ENCODE results near the gene GINS1. TPM values are rescaled to one million over a fixed set of nuclear protein-coding genes. Genes with fewer than 3 reads are reported as not detected.

GINS1 gene
- total and polyA plus RNA-seq, 4 donors = 7.9 to 14.8 (median 12.5) TPM

DNA sequence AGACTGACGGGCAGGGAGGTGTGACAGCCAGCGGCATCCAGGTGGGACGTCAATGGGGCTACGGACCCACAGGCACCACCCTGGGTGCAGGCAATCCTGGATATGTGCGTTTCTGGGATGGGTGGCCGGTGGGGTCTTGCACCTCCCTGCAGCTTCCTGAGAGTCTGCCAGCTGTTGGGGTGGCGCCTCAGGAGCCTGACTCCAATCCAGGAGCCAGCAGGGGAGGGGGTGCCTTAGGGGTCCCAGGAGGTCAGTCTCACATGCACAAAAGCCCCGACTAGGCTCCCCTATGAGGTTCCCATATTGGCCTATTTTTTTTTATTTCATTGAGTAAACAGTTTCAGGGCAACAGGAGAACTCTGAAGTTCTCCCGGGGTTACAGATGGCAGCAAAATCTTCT, 73.3 kb downstream of the GINS1 start:
- Histone ChIP-seq H3K4me1 (ENCODE audit: control insufficient read depth, insufficient read depth, low read length) (no peaks in the 10 kb centered on the region), H3K9me3 (ENCODE audit: control insufficient read depth, insufficient read depth, low read length) (no peaks in the 10 kb centered on the region), H3K27me3 (ENCODE audit: control insufficient read depth, insufficient read depth, low read length) (no peaks in the 10 kb centered on the region), H3K27ac (ENCODE audit: low read depth, low read length) (no peak overlapping the region), H3K4me3 (ENCODE audit: low read depth, low read length) (no peak overlapping the region), H3K36me3 (ENCODE audit: control insufficient read depth, insufficient read depth, low read length) (peaks cover 78% of the 10 kb centered on the region)
- WGBS (ENCODE audit: insufficient coverage) = 83% methylated on average over 8 of the region's 9 CpGs
- no peak for DNase-seq (ENCODE audit: low read depth in 4 of 6, low spot score in 6 of 6)

DNA sequence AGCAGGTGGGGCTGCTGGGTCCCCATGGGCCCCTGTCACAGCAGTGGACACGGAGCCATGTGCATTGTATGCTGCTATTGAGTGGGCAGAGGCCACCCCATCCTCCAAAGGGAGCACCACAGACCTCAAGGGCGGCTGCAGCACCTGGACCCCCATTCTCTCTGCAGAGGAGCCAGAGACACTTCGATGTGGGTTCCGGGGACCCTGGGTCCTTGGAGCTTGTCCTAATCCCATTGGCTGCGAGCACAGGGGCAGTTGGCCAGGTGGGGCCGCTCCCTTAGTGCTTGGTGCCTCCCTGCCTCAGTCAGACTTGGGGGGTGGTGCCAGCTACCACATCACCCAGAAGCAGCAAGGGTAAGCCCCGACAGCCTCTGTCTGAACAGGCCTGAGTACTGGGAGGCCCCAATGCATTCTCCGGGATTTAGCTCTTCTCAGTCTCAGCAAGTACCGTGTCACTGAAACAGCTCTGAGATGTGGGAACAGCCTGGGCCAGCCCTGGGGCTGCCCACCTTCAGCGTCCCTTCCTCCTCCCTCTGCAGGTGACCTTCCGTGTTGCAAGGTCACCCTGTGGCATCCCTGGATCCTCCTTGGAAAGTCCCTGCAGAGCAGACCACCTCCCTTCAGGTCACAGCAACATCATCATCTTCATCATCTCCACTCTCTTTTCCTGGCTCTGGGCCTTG, 73.9 kb downstream of the GINS1 start:
- no peak for DNase-seq (ENCODE audit: low read depth in 4 of 6, low spot score in 6 of 6)
- Histone ChIP-seq H3K9me3 (ENCODE audit: control insufficient read depth, insufficient read depth, low read length) (no peaks in the 10 kb centered on the region), H3K27ac (ENCODE audit: low read depth, low read length) (no peak overlapping the region), H3K27me3 (ENCODE audit: control insufficient read depth, insufficient read depth, low read length) (no peaks in the 10 kb centered on the region), H3K36me3 (ENCODE audit: control insufficient read depth, insufficient read depth, low read length) (peaks cover 72% of the 10 kb centered on the region), H3K4me3 (ENCODE audit: low read depth, low read length) (no peak overlapping the region), H3K4me1 (ENCODE audit: control insufficient read depth, insufficient read depth, low read length) (no peaks in the 10 kb centered on the region)
- 93% methylated on average over 11 of the region's 11 CpGs for WGBS (ENCODE audit: insufficient coverage)

DNA sequence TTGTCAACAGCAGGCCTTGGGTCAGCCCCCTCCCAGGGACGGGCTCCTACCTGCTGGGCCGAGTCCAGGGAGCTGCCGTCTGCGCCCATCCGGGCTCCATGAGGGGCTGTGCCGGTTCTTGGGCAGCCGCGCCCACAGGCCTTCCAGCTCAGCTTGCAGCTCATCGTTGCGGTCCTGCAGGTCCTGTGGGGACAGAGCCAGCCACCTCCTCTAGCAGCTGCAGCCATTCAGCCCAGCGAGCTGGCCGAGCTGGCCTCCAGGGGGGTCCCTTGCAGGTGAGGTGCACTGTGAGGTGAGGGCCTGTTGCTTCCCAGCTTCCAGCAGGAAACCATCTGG, 74.4 kb downstream of the GINS1 start:
- no peaks in the 10 kb centered on the region for H3K27me3 ChIP-seq (ENCODE audit: control insufficient read depth, insufficient read depth, low read length)
- H3K27ac ChIP-seq (ENCODE audit: low read depth, low read length) = no peak overlapping the region
- H3K36me3 ChIP-seq (ENCODE audit: control insufficient read depth, insufficient read depth, low read length) = peaks cover 70% of the 10 kb centered on the region
- H3K4me3 ChIP-seq (ENCODE audit: low read depth, low read length) = no peak overlapping the region
- WGBS (ENCODE audit: insufficient coverage) = 91% methylated on average over 12 of the region's 12 CpGs
- no peak for DNase-seq (ENCODE audit: low read depth in 4 of 6, low spot score in 6 of 6)
- no peaks in the 10 kb centered on the region for H3K9me3 ChIP-seq (ENCODE audit: control insufficient read depth, insufficient read depth, low read length)
- H3K4me1 ChIP-seq (ENCODE audit: control insufficient read depth, insufficient read depth, low read length) = no peaks in the 10 kb centered on the region

DNA sequence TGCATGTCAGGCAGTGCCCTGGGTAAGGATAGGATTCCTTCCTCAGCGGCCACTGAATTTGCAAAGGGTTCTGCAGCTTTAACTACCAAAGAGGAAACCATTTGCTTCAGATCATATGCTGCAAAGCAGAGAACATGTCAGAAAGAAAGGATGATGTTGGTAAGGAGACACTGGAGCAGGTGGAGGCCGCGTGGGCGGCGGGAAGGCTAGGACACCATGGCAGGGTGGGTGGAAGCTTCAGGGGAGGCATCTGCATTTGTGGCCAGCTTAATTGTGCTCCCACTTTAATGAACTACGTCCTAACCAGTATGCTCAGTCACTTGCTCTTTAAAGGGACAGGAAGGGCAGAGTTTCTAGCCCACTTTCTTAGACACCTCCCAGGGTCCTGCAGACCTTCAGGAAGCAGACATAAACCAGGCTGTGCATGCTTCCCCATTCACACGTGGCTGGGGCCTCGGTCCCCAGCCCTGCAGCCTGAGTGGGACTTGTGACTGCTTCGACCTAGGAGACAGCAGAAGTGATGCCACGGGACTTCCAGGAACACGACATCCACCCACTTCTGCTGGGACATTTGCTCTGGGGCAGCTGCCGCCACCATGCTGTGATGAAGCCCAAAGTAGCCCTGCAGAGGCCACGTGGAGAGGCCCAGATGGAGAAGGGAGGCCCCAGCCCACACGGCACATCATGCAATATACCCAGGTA, 76.1 kb downstream of the GINS1 start:
- H3K9me3 ChIP-seq (ENCODE audit: control insufficient read depth, insufficient read depth, low read length) = no peaks in the 10 kb centered on the region
- H3K4me3 ChIP-seq (ENCODE audit: low read depth, low read length) = no peak overlapping the region
- 85% methylated on average over 9 of the region's 14 CpGs for WGBS (ENCODE audit: insufficient coverage)
- DNase-seq (ENCODE audit: low read depth in 4 of 6, low spot score in 6 of 6) = no peak
- no peak overlapping the region for H3K27ac ChIP-seq (ENCODE audit: low read depth, low read length)
- H3K27me3 ChIP-seq (ENCODE audit: control insufficient read depth, insufficient read depth, low read length) = no peaks in the 10 kb centered on the region
- no peaks in the 10 kb centered on the region for H3K4me1 ChIP-seq (ENCODE audit: control insufficient read depth, insufficient read depth, low read length)
- H3K36me3 ChIP-seq (ENCODE audit: control insufficient read depth, insufficient read depth, low read length) = peaks cover 63% of the 10 kb centered on the region

DNA sequence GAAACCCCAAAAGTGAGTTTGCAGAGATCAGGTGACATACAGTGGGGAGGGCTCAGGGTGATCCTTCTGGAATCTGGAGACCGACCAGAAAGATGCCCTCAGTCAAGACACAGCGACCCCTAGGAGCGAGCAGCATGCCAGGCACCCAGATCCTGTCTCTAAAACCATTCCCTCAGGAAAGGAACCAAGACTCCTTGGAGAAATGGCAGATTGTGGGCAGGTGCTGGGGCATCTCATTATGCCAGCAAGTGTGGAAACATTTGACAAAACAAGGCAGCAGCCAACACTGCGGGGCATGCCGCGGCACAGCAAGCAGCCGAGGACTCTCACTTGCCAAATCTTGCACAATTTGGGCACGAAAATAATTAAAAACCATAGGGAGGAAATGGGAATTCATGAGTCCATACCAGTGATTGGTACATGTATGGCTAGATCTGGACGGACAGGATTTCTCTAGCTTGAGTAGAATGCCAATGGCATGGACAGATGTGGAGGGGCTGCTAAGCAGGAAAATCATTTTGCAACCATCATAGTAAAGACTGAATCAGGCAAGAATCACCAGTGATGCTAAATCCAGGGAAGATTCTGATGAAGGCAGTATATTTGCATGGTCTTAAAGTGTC, 76.9 kb downstream of the GINS1 start:
- H3K4me1 ChIP-seq (ENCODE audit: control insufficient read depth, insufficient read depth, low read length) = no peaks in the 10 kb centered on the region
- peak in 2 of 6 donors; percentile 11 to 87 for DNase-seq (ENCODE audit: low read depth in 4 of 6, low spot score in 6 of 6)
- H3K27me3 ChIP-seq (ENCODE audit: control insufficient read depth, insufficient read depth, low read length) = no peaks in the 10 kb centered on the region
- WGBS (ENCODE audit: insufficient coverage) = 77% methylated on average over 9 of the region's 9 CpGs
- no peak overlapping the region for H3K4me3 ChIP-seq (ENCODE audit: low read depth, low read length)
- H3K27ac ChIP-seq (ENCODE audit: low read depth, low read length) = no peak overlapping the region
- peaks cover 61% of the 10 kb centered on the region for H3K36me3 ChIP-seq (ENCODE audit: control insufficient read depth, insufficient read depth, low read length)
- no peaks in the 10 kb centered on the region for H3K9me3 ChIP-seq (ENCODE audit: control insufficient read depth, insufficient read depth, low read length)

DNA sequence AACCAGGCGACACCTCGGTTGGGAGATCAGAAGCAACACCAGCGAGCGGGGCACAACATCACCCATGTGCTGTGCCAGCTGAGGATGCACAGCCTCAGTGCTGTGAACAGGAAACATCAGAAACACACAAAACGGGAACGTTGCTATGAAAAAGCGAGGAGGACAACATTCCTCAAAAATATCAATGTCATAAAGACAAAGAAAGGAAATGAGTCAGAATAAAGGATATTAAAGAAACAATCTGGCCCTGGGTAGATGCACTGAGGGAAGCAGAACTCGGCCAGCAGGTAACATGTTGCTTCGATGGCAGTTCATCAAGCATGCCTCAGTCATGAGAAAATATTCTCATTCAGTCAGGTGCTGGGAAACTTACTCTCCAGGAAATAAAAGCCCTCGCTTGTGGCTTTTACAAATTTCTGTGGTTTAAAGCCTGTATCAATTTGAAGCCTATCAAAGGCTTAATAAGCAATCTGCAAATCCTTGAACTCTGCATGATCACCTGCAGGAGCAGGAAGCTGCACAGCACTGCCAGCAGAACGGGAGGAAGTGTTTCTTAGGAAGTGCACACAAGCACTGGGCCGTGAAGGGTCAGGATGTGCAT, 77.5 kb downstream of the GINS1 start:
- Histone ChIP-seq H3K27me3 (ENCODE audit: control insufficient read depth, insufficient read depth, low read length) (no peaks in the 10 kb centered on the region), H3K4me3 (ENCODE audit: low read depth, low read length) (no peak overlapping the region), H3K27ac (ENCODE audit: low read depth, low read length) (no peak overlapping the region), H3K4me1 (ENCODE audit: control insufficient read depth, insufficient read depth, low read length) (no peaks in the 10 kb centered on the region), H3K36me3 (ENCODE audit: control insufficient read depth, insufficient read depth, low read length) (peaks cover 61% of the 10 kb centered on the region), H3K9me3 (ENCODE audit: control insufficient read depth, insufficient read depth, low read length) (no peaks in the 10 kb centered on the region)
- 67% methylated on average over 7 of the region's 12 CpGs for WGBS (ENCODE audit: insufficient coverage)
- DNase-seq (ENCODE audit: low read depth in 4 of 6, low spot score in 6 of 6) = no peak

DNA sequence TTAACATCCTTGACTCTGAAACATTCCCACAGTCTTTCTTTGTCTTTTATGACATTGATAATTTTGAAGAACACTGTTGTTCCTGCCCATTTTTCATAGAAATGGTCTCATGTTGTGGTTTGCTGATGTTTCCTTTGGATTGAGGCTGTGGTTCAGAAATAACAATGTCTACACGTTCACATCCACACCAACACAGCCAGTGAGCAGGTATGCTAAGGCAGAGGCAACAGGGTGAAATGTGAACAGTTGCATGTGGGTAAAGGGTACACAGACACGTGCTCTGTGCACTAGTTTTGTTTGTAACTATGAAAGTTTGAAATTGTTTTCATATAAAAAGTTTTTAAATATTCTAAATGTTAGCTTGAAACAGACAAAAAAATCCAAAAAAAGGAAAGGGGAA, 78.4 kb downstream of the GINS1 start:
- Histone ChIP-seq H3K27ac (ENCODE audit: low read depth, low read length) (no peak overlapping the region), H3K4me1 (ENCODE audit: control insufficient read depth, insufficient read depth, low read length) (no peaks in the 10 kb centered on the region), H3K9me3 (ENCODE audit: control insufficient read depth, insufficient read depth, low read length) (no peaks in the 10 kb centered on the region), H3K36me3 (ENCODE audit: control insufficient read depth, insufficient read depth, low read length) (peaks cover 62% of the 10 kb centered on the region), H3K4me3 (ENCODE audit: low read depth, low read length) (no peak overlapping the region), H3K27me3 (ENCODE audit: control insufficient read depth, insufficient read depth, low read length) (no peaks in the 10 kb centered on the region)
- no CpG with 5 or more reads among the region's 2 CpGs for WGBS (ENCODE audit: insufficient coverage)
- no peak for DNase-seq (ENCODE audit: low read depth in 4 of 6, low spot score in 6 of 6)

DNA sequence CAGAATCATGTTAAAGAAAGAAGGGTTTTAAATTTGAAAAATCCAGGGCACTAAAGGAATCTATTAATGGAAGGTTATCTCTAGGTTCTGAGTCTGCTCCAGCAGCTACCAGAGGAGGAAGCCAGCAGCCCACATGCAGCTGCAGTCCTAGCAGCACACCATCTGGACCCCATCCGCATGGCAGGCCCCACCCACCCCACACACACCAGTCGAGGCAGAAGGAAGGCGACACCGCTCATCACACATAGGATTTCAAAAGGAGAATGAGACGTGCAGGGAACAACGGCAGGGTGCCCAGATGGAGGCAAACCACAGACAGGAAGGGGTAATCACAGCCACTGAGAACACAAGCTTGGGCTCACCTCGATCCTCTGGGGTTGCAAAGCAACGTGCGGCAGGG, 78.9 kb downstream of the GINS1 start:
- 40% methylated on average over 9 of the region's 9 CpGs for WGBS (ENCODE audit: insufficient coverage)
- no peak overlapping the region for H3K4me3 ChIP-seq (ENCODE audit: low read depth, low read length)
- peak in 1 of 6 donors; percentile 7 for DNase-seq (ENCODE audit: low read depth in 4 of 6, low spot score in 6 of 6)
- no peak overlapping the region for H3K27ac ChIP-seq (ENCODE audit: low read depth, low read length)
- peaks cover 62% of the 10 kb centered on the region for H3K36me3 ChIP-seq (ENCODE audit: control insufficient read depth, insufficient read depth, low read length)
- H3K9me3 ChIP-seq (ENCODE audit: control insufficient read depth, insufficient read depth, low read length) = no peaks in the 10 kb centered on the region
- H3K4me1 ChIP-seq (ENCODE audit: control insufficient read depth, insufficient read depth, low read length) = no peaks in the 10 kb centered on the region
- H3K27me3 ChIP-seq (ENCODE audit: control insufficient read depth, insufficient read depth, low read length) = no peaks in the 10 kb centered on the region

DNA sequence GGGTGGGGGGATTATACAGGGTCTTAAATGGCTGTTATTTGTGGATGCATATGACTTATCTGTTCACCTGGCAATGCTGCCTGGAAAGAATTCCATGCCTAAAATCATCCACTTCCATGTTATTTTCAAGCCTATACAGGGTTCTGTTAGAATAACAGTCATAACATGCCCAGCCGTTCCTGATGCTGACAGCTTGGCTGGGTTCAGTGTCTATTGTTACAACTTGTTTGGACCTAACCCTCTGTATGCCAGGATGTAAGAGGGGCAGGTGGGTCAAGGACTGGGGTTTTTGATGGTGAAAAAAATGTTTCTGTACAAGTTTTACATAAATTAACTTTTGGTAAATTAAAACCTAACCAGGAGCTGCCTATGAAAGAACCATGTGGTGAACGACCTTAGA, 79.8 kb downstream of the GINS1 start:
- Histone ChIP-seq H3K36me3 (ENCODE audit: control insufficient read depth, insufficient read depth, low read length) (peaks cover 58% of the 10 kb centered on the region), H3K27me3 (ENCODE audit: control insufficient read depth, insufficient read depth, low read length) (no peaks in the 10 kb centered on the region), H3K4me3 (ENCODE audit: low read depth, low read length) (no peak overlapping the region), H3K4me1 (ENCODE audit: control insufficient read depth, insufficient read depth, low read length) (no peaks in the 10 kb centered on the region), H3K27ac (ENCODE audit: low read depth, low read length) (no peak overlapping the region), H3K9me3 (ENCODE audit: control insufficient read depth, insufficient read depth, low read length) (no peaks in the 10 kb centered on the region)
- no CpG with 5 or more reads among the region's 2 CpGs for WGBS (ENCODE audit: insufficient coverage)
- DNase-seq (ENCODE audit: low read depth in 4 of 6, low spot score in 6 of 6) = no peak
